Heart left ventricle (tissue), 13 donors: Measurements from ENCODE around the gene PRKG1.

ENCODE experiments used
- POLR2A ChIP-seq, 2 donors: fragments of 450-650 bp; IDR thresholded peaks; one replicate each; pipeline ENCODE4 v1.6.1; 2017; ENCODE audit warnings: antibody characterized with exemption in 2 of 2, mild to moderate bottlenecking in 2 of 2, moderate library complexity in 2 of 2
- TF ChIP-seq, protein P1 (sequence below), 12 donors: fragments of 200-600 bp; sonication (generic) in 4 of 12; IDR thresholded peaks; one replicate each; pipeline versions ENCODE4 v1.5.0 to v1.8.0; 2018 to 2022; ENCODE audit warnings: antibody characterized with exemption in 12 of 12, mild to moderate bottlenecking in 5 of 12
- donor health status: ischemic (EF 13 %, LVEDD 7.1; RV severe dilation, severe dysfunction).
- donor health status: DM: no; HTN: yes; CAD: no.
- donor health status: DM: no; HTN: no; CAD: no.
- donor health status: ischemic (EF 25% LVEDD 6.9; RV normal size, moderate dysfunction).
- donor health status: ischemic (EF 25% LVEDD 5.7; RV mildly dilated, moderate dysfunction).
- donor health status: ischemic (EF 35%, LVEDD 5.7; RV mildly dilated, moderate dysfunction).
- donor health status: nonischemic (EF 11% LVEDD 7.7; RV severe dilation, severe dysfunction).
- donor health status: DM: yes; HTN: yes; CAD: no.
- donor health status: PGD.
- donor health status: ischemic (EF 29% LVEDD 5.4; RV normal size, mild dysfunction).
- donor health status: nonischemic (EF 23%, LVEDD 6.1; RV moderate dilation, normal function).

DNA sequence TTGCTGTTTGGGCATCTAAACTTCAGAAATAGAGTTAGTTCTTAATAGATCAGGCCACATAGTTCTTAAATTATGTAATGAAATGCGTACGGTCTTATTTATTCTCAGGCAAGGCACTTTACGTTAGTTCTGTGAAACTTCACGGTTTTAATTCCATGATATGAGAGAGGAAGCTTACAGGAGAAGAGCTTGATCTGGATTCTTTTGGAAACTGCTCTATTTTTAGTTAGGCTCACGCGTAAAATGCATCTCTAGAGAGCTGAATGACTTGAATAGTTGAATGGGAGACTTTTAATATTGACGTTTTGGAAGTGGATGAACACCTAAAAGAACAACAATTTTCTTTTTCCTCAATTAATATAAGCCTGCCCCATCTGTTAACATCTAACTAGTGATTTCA, 71.1 kb downstream of the PRKG1 start:
- no peak for TF ChIP-seq POLR2A (IDR thresholded peaks at IDR 0.05)
- TF ChIP-seq, protein P1, sequence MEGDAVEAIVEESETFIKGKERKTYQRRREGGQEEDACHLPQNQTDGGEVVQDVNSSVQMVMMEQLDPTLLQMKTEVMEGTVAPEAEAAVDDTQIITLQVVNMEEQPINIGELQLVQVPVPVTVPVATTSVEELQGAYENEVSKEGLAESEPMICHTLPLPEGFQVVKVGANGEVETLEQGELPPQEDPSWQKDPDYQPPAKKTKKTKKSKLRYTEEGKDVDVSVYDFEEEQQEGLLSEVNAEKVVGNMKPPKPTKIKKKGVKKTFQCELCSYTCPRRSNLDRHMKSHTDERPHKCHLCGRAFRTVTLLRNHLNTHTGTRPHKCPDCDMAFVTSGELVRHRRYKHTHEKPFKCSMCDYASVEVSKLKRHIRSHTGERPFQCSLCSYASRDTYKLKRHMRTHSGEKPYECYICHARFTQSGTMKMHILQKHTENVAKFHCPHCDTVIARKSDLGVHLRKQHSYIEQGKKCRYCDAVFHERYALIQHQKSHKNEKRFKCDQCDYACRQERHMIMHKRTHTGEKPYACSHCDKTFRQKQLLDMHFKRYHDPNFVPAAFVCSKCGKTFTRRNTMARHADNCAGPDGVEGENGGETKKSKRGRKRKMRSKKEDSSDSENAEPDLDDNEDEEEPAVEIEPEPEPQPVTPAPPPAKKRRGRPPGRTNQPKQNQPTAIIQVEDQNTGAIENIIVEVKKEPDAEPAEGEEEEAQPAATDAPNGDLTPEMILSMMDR (IDR thresholded peaks at IDR 0.05): no peak
